Medulla oblongata (tissue), 1 donor: ENCODE results near the gene HEATR5B.
"Not testable (repeated sequence)": the region's sequence is repeated elsewhere in the genome, so short reads cannot be mapped to it uniquely, and the experiment has no call there.

Source experiments
- DNase-seq: peaks from one replicate; pipeline ENCODE4 v3.0.0-alpha.2; 2015; ENCODE audit errors: extremely low spot score

HEATR5B gene

GRCh38 chr2:36981911-36982310 is 102.3 kb downstream of the HEATR5B start:
- no peak for DNase-seq

GRCh38 chr2:36979007-36979406 is 105.2 kb downstream of the HEATR5B start:
- DNase-seq = not testable (repeated sequence)

- no peak for DNase-seq
Measured at GRCh38 chr2:36976065-36976464, 108.1 kb downstream of the HEATR5B start.

- no peak for DNase-seq
Measured at GRCh38 chr2:36975306-36975705, 108.9 kb downstream of the HEATR5B start.

- DNase-seq = no peak
Measured at GRCh38 chr2:36973320-36973719, 110.9 kb downstream of the HEATR5B start.

GRCh38 chr2:36971990-36972389 is 112.2 kb downstream of the HEATR5B start:
- no peak for DNase-seq

GRCh38 chr2:36967236-36967876 is 116.8 kb downstream of the HEATR5B start:
- DNase-seq = peak; percentile 35

- peak; percentile 97 for DNase-seq
Measured at GRCh38 chr2:36966370-36967235, 117.6 kb downstream of the HEATR5B start, which contains the start of gene STRN. STRN (minus strand) TSS chr2:36966536; CDS start chr2:36966463, 73 bp downstream.

- peak; percentile 24 for DNase-seq
Measured at GRCh38 chr2:36965751-36966369, 118.3 kb downstream of the HEATR5B start.

- no peak for DNase-seq
Measured at GRCh38 chr2:36965206-36965605, 119.0 kb downstream of the HEATR5B start.

GRCh38 chr2:36964496-36965058 is 119.6 kb downstream of the HEATR5B start:
- DNase-seq = no peak

- DNase-seq = no peak
Measured at GRCh38 chr2:36963734-36964133, 120.4 kb downstream of the HEATR5B start.

- no peak for DNase-seq
Measured at GRCh38 chr2:36963106-36963505, 121.1 kb downstream of the HEATR5B start.

GRCh38 chr2:36960773-36961172 is 123.4 kb downstream of the HEATR5B start:
- no peak for DNase-seq

- DNase-seq = no peak
Measured at GRCh38 chr2:36960005-36960675, 124.0 kb downstream of the HEATR5B start.

GRCh38 chr2:36954977-36955607 is 129.1 kb downstream of the HEATR5B start:
- no peak for DNase-seq

GRCh38 chr2:36952748-36953197 is 131.4 kb downstream of the HEATR5B start:
- DNase-seq = no peak

- DNase-seq = no peak
Measured at GRCh38 chr2:36951574-36951973, 132.6 kb downstream of the HEATR5B start.

GRCh38 chr2:36951027-36951518 is 133.1 kb downstream of the HEATR5B start:
- no peak for DNase-seq

- DNase-seq = no peak
Measured at GRCh38 chr2:36949845-36950244, 134.3 kb downstream of the HEATR5B start.

GRCh38 chr2:36945240-36945639 is 138.9 kb downstream of the HEATR5B start:
- DNase-seq = not testable (repeated sequence)
